GM19468 (cell line): Measurements from ENCODE around the gene TMEM45A.
"Not testable (repeated sequence)": the region's sequence is repeated elsewhere in the genome, so short reads cannot be mapped to it uniquely, and the experiment has no call there.

Experiments used
- ATAC-seq: cut with Tn5 transposase; IDR thresholded peaks from one replicate; pipeline ENCODE4 v1.9.1; 2021; ENCODE audit warnings: mild to moderate bottlenecking, moderate library complexity, moderate number of reproducible peaks; ENCODE audit not compliant: unreplicated experiment; ENCODE audit errors: extremely low read depth

TMEM45A gene

DNA sequence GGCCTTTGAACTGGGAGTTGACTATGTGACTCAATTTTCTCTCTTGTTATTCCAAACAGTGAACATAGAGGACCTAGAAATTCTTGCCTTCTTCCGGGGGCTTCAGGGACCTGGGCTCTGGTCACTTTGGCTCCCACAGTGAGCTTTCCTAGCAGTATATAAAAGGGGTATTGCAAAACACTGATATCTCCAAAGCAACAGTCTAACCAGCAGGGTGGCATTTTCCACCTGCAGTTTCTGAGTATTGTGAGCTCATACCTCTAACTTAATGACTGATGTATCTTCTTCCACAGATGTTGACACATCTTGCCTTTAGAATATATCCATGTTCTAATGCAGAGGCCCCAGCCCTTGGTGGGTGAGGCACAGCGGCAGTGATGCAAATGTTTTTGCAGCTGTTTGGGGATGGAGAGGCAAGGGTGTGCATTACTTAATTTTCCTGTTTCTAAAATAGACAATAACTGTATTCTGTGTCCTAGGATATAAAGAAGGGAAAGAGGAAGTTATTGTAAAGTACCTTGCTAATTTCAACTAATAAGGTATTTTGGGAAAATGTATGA, 71.3 kb downstream of the TMEM45A start:
- no peak for ATAC-seq

DNA sequence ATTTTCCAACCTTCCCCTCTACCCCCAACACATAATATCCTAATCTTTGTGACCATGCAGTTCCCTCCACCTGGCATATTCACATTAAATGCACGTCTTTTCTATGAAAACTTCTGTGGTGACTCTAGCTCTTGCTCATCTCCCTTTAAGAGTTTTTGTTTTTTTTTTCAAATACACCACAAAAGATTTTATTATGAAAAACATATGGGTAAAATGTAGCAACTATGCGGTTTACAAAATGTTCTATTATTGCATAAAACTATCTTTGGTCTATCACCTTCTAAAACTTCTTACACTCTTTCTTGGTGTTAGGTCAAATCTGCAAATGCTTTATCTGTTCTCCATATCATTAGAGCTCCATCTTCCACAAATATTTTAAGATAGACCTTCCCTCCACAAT, 78.4 kb downstream of the TMEM45A start:
- no peak for ATAC-seq

DNA sequence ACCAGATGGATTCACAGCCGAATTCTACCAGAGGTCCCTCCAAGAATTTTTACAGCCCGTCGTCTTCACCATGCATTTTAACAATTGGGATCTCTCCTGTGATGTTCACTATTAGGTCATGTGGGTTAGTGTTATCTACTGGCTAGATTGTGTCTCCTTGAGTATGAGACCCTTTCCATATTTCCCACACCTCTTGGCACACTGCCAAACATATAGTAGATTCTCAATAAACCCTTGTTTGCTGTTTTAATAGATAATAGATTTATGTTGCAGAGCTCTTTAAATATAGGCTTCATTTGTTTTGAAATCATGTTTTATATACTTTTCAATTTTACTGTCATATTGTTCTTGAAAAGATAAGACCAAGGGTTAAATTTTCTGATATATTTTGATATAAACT, 82.1 kb downstream of the TMEM45A start:
- no peak for ATAC-seq

DNA sequence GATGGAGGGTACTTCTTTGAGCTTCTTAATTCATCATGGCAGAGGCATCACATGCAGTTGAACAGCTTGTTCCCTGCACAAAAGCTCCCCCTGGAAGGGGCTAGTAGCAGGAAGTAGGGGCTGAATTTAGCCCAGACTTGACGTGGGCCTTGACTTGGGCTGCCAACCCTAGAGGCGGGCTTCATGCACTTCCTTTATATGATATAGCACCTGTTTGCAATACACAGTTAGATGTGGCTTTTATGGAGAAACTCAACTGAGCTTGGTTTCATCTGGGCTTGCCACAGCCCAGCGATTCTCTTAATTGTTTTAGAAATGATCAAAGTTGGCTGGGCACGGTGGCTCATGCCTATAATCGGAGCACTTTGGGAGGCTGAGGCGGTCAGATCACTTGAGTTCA, 83.3 kb downstream of the TMEM45A start:
- no peak for ATAC-seq

DNA sequence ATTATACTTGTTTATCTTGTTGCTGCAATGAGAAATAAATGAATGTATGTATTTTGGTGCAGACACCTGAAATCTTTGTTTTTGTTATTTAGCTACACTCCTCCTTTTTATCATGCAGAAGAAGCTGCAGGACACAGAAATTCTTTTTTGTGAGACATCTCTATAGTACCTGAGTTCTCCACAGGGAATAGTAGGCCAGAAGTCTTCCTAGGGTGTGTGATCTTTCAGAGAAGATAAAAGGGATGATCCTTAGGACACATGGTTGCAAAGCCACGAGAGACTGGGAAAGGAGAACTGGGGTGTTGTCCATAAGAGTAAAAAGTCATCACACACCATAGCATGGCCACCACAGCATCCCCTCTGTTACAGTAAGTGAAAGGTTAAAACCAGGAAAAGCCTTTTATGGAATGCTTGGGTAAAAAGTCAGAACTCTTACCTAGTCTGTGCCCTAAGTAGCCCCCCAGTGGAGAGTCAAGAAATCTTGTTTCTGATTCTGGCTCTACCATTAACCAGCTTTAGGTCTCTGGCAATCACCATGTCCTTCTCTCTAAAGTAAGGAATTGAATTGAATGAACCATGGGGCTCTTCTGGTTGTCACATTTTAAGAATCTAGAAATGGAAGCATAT, 85.1 kb downstream of the TMEM45A start:
- ATAC-seq: no peak

DNA sequence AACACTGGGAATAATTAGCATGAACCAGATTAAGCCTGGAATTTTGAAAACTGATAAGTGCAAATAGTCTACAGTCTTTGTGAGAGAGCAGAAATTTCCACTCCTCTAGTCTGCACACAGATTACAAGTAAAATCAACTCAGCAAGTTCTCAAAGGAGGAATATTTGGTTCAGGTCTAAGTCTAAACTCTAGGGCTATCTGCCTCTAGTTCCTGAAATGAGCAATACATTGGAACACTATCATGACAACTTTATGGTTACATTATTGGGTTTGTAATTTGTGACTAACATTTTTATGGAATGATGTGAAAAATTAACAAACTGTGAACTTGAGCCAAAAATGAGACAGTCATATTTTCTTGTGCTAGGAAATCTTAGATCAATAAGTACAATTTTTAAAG, 86.2 kb downstream of the TMEM45A start:
- ATAC-seq: no peak

DNA sequence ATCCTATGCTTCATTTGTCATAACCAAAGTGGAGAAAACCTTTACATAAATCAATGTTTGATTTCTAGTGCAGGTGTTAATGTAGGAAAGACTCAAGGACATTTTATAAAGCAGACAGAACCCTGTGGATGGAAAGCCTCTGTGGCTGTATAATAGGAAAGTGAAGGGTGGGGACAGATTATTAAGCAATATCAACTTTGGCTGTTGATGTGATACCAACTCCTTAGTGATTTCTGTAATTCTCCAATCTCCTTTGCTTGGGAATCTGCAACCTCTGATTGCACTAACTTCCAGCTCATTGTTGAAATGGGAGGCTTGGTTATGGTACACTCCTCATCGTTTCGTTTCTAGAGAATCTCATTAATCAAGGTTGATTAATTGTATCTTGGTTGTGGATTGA, 87.7 kb downstream of the TMEM45A start:
- ATAC-seq: no peak

DNA sequence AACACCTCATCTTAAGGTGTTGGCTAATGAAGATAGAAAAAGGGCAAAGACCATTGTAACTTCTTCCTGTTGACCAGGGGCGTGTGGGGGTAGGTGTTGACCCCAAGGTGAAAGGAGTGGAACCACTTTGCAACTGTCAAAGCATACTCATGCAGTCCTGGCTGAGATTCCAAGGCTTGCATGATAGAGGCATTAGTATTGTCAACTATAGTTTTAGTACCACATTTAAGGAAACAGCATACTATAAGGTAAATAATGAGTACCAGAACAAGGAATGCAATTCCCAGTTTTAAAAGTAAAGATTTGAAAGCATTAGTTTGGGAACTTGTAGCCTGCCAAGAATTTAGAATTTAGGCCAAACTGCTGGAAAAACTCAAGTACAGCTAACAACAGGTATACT, 89.2 kb downstream of the TMEM45A start:
- ATAC-seq: no peak

DNA sequence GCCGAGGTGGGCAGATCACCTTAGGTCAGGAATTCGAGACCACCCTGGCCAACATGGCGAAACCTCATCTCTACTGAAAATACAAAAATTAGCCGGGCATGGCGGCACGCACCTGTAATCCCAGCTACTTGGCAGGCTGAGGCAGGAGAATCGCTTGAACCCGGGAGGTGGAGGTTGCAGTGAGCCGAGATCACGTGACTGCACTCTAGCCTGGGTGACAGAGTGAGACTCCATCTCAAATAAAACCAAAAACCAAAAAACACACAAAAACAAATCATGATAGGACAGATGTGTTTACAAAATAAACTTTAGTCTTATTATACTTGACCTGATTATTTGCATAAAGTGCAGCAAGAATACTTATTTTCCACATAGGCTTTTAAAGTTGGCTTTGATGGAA, 89.7 kb downstream of the TMEM45A start:
- ATAC-seq: not testable (repeated sequence)

DNA sequence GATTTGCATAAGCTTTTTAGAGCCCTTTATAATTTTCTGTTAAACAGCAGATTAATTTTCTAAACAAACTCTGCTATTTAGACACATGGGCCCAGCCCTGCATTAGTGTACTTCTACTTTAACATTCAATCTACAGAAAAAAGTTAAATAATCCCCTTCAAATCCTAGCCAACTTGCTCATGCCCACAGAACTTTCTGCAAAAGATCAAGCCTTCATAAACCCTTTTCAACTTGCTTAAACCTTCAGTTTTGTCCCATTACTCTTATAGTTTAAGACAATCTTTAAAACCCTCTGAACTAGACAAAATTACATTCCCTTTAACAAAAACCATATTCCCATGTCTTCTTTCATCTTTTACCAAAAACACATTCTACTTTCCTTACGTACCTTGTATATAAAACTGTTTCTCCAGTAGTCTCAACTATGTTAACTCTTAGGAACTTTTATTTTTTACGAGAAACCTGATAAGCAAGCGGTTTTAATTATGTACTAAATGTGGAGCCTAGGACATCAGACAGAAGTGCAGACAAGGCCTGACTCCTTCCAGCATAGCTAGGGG, 91.8 kb downstream of the TMEM45A start:
- ATAC-seq: no peak

DNA sequence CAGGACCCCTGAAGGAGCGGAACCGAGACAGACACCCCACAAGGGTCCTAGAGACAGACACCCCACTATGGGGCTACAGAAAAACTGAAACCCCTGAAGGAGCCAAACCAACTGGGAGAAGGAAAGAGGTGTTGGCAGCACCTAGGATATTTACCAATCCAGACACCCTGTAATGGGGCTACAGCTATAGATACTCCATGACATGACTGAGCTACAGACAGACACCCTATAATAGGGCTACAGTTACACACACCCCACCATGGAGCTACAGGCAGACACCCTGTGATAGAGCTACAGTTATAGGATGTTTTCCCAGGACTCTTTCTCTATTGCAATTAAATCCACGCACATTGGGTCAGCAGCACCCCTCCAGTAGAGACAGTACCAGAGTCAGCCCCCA, 94.4 kb downstream of the TMEM45A start:
- no peak for ATAC-seq

DNA sequence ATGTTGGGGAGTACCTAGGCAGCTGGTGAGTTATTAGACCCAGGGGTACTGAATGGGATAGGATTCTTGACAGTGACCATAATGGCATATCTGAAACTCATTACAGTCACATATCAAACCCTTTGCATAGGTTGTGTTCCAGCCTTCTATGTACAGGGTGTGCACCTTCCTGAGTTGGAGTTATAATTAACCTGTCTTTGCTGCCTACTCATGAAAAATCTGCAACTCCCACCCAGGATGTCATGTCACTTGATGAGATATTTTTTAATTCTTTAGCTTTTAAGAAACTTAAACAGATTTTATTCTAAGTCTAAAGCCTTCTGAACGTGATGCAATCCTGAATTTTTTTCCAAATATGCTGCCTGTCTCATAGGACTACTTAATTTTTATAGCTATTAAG, 95.8 kb downstream of the TMEM45A start:
- no peak for ATAC-seq

DNA sequence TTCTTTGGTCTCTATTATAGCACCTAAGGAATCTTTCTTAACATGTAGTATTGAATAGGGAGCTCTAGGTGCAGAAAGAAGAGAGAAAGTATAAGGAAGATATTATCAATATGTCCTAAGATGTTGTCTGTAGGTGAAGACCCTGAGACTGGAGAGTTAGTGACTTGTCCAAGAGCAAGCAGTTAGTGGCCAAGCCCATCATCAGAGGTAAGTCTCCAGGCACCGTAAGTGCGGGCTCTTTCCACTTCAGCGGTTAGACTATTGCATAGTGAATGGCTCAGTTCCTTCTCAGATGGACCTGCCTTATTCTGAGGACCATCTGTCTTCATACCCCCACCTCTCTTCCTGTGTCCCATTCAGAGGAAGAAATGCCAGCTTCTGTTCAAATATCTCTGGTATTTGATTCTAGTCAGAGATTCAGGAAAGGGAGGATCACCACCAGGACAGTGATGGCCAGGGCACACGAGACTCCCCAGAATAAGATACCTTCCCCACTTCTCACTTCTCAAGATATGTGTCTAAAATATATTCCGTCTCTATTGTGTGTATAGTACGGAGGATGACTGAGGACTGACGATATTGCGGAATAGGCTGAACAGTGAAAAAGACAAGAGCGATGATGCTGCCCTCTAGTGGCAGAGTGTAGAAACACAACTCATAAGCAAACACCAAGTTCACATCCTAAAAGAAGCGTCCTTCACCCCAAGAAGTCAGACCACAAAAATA, 97.9 kb downstream of the TMEM45A start:
- no peak for ATAC-seq

DNA sequence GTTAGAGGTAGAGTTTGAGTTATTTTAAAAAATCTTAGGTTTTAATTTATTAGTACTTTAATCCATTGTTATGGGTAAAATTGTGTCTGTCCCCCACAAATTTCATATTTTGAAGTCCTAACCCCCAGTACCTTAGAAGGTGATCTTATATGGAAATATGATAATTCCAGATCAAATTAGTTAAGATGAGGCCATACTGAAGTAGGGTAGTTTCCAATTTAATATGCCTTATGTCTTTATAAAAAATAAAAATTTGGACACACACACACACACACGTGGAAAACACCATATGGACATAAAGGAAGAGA, 98.4 kb downstream of the TMEM45A start:
- ATAC-seq: no peak

DNA sequence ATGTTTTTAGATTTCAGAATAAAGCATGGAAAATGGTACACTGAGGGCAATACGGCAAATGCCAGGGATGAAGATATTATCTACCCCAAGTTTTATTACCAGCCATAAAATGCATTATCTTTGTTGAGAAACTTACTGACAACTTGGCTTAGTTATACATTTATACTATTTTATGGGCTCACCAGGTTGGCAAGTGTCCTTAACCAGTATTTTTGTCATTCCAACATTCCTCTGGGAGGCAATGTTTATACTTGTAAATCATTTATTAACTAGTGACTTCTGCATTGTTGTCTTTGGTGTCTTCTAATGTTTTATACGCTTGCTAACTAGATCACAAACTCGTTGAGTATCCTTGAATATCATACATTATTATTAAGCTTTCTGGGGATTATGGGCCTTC, 99.0 kb downstream of the TMEM45A start:
- ATAC-seq: no peak

DNA sequence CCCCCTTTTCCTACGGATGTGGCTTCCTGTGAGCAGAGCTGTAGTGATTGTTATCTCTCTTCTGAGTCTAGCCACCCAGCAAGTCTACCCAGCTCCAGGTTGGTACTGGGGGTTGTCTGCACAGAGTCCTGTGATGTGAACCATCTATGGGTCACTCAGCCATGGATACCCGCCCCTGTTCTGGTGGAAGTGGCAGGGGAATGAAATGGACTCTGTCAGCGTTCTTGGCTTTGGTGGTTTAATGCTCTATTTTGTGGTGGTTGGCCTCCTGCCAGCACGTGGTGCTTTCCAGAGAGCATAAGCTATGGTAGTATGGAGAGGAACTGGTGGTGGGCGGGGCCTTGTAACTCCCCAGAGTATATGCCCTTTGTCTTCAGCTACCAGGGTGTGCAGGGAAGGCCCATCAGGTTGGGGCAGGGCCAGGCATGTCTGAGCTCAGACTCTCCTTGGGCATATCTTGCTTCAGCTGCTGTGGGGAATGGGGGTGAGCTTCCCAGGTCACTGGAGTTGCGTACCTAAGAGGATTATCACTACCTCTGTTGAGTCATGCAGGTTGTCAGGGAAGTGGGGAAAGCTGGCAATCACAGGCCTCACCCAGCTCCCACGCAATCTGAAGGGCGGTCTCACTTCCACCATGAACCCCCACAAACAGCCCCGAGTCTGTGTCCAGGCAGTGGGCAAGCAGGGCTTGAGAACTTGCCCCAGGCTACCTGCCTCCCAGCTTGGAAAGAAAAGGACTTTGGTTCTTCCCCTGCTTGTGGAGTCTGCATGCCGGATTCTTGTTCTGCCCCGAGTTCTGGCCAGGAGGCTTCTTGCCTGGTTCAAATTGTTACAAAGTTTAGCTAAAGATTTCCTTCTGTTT, 108.0 kb downstream of the TMEM45A start:
- ATAC-seq: no peak

DNA sequence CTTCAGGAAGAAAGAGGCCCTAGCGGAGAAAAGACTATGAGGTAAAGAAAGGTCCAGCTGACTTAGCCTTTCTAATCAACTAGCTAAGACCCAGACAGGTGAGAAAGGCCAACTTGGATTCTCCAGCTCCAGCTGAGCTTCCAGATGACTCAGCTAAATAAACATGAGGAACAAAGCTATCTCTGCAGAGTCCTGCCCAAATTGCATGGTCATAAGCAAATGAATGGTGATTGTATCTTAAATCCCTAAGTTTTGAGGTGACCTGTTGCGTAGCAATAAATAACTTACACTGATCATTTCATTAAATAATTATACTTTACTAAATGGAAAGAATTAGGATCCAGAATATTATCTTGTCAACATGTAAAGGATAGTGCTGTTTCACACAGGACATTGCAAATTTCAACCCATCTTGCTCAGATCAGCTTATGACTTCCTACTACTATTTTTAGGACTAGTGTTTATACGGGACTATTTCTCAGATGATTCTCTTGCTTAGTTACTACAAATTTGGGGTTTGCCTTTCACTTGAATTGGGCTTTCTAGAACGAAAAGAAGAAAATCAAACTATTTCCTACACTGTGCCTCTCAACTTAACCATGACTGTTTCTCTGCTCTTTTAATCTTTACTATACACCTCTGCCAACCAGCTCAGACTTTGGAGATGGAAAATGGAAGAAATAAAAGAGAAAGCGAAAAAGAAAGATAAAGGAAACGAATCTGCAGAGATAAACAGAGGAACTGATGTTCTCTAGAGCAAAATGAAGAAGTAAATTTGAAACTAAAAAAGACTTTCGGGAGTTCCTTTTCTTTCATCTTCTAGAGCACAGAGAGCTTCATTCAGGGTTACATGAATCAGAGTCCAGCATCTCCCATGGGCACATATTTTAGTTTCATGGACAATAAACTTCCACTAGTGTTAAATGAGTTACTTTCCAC, 110.4 kb downstream of the TMEM45A start:
- no peak for ATAC-seq

DNA sequence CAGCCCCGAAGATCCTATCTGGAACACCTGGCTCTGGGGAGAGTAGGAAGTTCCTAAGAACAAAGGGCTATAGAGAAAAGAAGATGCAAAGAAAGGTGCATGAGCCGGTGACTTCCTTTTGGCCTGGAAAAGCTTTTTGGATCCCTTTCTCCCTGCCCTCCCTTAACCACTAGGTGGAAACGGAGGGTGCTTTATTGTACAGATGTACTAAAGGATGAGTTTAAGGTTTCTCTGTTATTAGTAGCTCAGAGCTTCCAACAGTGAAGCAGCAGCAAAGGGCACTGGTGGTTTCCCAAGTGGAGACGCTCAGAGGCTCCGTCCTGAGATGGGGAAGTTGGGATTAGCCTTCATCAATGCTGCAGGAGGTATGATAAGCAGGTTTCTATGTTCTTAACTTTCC, 111.0 kb downstream of the TMEM45A start:
- ATAC-seq: no peak

DNA sequence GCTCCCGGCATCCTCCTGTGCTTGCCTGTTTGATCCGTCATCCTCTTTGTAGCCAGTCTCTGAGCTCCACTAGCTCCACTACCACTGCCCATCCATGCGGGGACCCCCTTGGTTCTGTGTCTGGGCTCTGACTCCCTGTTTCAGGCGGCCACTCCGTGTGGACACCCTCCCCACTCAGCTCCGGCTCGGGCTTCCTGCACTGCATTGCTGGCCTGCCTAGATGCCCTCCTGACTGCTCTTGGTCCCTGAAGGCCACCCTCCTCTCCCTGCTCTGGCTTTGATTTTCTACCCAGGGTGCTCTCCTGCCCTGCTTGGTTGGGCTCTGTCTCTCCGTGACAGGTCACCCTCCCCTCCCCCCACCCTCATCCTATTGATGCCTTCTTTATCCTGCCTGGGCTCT, 112.9 kb downstream of the TMEM45A start:
- no peak for ATAC-seq
